ENCODE data around the gene NCOA7.

The NCOA7 gene

GRCh38 chr6:125750692-125751333 is 39.9 kb upstream of the NCOA7 start:
- peak overlapping the region; percentile 93 for H3K4me2 ChIP-seq (ENCODE audit: low read length)
- peaks cover 62% of the 10 kb centered on the region for H3K27me3 ChIP-seq (ENCODE audit: control insufficient read depth, low read length)
- H3F3A ChIP-seq (ENCODE audit: control insufficient read depth, insufficient read depth) = peaks cover 15% of the 10 kb centered on the region
- no peak overlapping the region for H3K27ac ChIP-seq (ENCODE audit: low read depth, low read length)
- H3K4me3 ChIP-seq (ENCODE audit: low read length) = peak overlapping the region; percentile 88
- no peaks in the 10 kb centered on the region; the same call in 1 of the 2 replicates for H3K36me3 ChIP-seq (ENCODE audit: control insufficient read depth, low read length)
- no peaks in the 10 kb centered on the region for H4K20me1 ChIP-seq (ENCODE audit: control insufficient read depth, insufficient read depth, low read depth, low read length)
- H3K79me2 ChIP-seq (ENCODE audit: control insufficient read depth, low read length) = peaks cover 3% of the 10 kb centered on the region; the same call in 1 of the 2 replicates
- TF ChIP-seq EZH2phosphoT487 (IDR thresholded peaks at IDR 0.05; ENCODE audit: borderline replicate concordance, low read length) (no peak), CTCF (IDR thresholded peaks at IDR 0.05; ENCODE audit: low read depth, low read length, poor library complexity, severe bottlenecking) (no peak)
- peaks cover 52% of the 10 kb centered on the region for H3K4me1 ChIP-seq (ENCODE audit: control insufficient read depth, low read length)
- no peaks in the 10 kb centered on the region for H3K9me3 ChIP-seq (ENCODE audit: control insufficient read depth, insufficient read depth, low read length)
- H3K9me2 ChIP-seq (replicated peaks; ENCODE audit: control insufficient read depth, low read length) = no peaks in the 10 kb centered on the region

DNA sequence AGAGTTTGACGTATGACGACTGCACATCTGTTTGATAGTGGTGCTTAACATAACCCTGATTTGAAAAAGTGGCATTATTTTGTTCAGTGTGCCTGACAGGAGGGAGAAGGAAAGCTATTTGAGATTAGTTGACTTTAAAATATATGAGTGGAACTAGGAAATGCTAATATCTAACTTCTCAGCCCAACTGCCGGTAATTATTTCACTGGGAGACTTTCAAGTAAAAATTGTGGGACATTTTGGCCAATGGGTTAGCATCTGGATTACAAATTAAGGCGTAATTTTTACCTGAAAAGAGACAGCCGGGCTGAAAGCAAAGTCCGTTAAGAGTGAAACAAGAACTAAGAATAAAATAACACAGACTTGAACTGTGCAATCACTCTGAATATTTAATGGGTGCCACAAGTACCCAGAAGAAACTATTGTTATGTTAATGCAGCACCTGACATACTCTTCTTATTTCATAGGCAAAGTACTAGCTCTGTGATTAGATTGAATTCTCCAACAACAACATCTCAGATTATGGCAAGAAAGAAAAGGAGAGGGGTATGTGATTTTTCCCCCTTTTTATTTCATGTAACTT is 39.3 kb upstream of the NCOA7 start:
- Histone ChIP-seq H3K9me2 (replicated peaks; ENCODE audit: control insufficient read depth, low read length) (no peaks in the 10 kb centered on the region), H3K27me3 (ENCODE audit: control insufficient read depth, low read length) (peaks cover 56% of the 10 kb centered on the region), H3K36me3 (ENCODE audit: control insufficient read depth, low read length) (no peaks in the 10 kb centered on the region; the same call in 1 of the 2 replicates), H3K4me2 (ENCODE audit: low read length) (peak overlapping the region; percentile 93), H3K4me1 (ENCODE audit: control insufficient read depth, low read length) (peaks cover 46% of the 10 kb centered on the region), H3K27ac (ENCODE audit: low read depth, low read length) (no peak overlapping the region), H3K79me2 (ENCODE audit: control insufficient read depth, low read length) (peaks cover 3% of the 10 kb centered on the region; the same call in 1 of the 2 replicates), H3K4me3 (ENCODE audit: low read length) (peak overlapping the region; percentile 24), H4K20me1 (ENCODE audit: control insufficient read depth, insufficient read depth, low read depth, low read length) (no peaks in the 10 kb centered on the region), H3F3A (ENCODE audit: control insufficient read depth, insufficient read depth) (peaks cover 15% of the 10 kb centered on the region), H3K9me3 (ENCODE audit: control insufficient read depth, insufficient read depth, low read length) (no peaks in the 10 kb centered on the region)
- no peak for TF ChIP-seq CTCF (IDR thresholded peaks at IDR 0.05; ENCODE audit: low read depth, low read length, poor library complexity, severe bottlenecking)

DNA sequence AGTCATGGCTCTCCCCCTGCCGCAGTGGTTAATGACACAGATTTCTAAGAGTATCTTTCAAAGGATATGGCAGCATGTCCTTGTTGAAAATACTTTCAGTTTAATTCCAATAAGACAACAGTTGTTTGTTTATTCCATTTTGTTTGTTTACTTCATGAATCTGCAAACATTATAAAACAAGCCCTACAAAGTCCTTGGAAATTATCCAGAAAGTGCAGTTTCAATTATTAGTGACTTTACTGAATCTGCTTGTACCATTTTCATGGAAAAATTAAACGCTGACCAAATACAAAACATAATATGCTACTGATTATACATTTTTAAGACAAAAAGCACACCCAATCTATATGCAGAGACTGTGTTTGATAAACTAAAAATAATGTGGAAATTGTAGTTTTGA is 38.0 kb upstream of the NCOA7 start:
- H3K4me1 ChIP-seq (ENCODE audit: control insufficient read depth, low read length) = peaks cover 32% of the 10 kb centered on the region
- no peak for TF ChIP-seq CTCF (IDR thresholded peaks at IDR 0.05; ENCODE audit: low read depth, low read length, poor library complexity, severe bottlenecking)
- TF ChIP-seq EZH2phosphoT487 (IDR thresholded peaks at IDR 0.05; ENCODE audit: borderline replicate concordance, low read length) = no peak
- no peaks in the 10 kb centered on the region for H3K9me3 ChIP-seq (ENCODE audit: control insufficient read depth, insufficient read depth, low read length)
- peaks cover 10% of the 10 kb centered on the region for H3F3A ChIP-seq (ENCODE audit: control insufficient read depth, insufficient read depth)
- peaks cover 3% of the 10 kb centered on the region; the same call in 1 of the 2 replicates for H3K79me2 ChIP-seq (ENCODE audit: control insufficient read depth, low read length)
- H3K4me3 ChIP-seq (ENCODE audit: low read length) = no peak overlapping the region
- H3K27ac ChIP-seq (ENCODE audit: low read depth, low read length) = no peak overlapping the region
- H3K4me2 ChIP-seq (ENCODE audit: low read length) = no peak overlapping the region
- H4K20me1 ChIP-seq (ENCODE audit: control insufficient read depth, insufficient read depth, low read depth, low read length) = no peaks in the 10 kb centered on the region
- H3K27me3 ChIP-seq (ENCODE audit: control insufficient read depth, low read length) = peaks cover 43% of the 10 kb centered on the region
- H3K9me2 ChIP-seq (replicated peaks; ENCODE audit: control insufficient read depth, low read length) = no peaks in the 10 kb centered on the region
- H3K36me3 ChIP-seq (ENCODE audit: control insufficient read depth, low read length) = no peaks in the 10 kb centered on the region; the same call in 1 of the 2 replicates
